Endothelial cell of umbilical vein (primary cell): Measurements from ENCODE around the gene TREH. TPM values are rescaled to one million over a fixed set of nuclear protein-coding genes. Genes with fewer than 3 reads are reported as not detected.
A peak's percentile ranks its signal among the peaks of the same experiment; 100 is the strongest.

Experiments
- BruUV-seq: library from RNA; stranded (reverse); fragments of 400-500 nt; replicated peaks from 2 replicates; lab custom pipeline; 2021; lab: Mats Ljungman, UMichigan
- CTCF ChIA-PET: fragments of 300-600, 350-600 bp; sonication (Branson Sonifier 250); formaldehyde crosslinking; loops from one replicate; lab custom pipeline; 2021; ENCODE audit warnings: antibody characterized with exemption, inconsistent platforms; lab: Charles Lee
- POLR2A ChIA-PET: fragments of 300-600, 350-600 bp; sonication (Branson Sonifier 250); formaldehyde crosslinking; loops from one replicate; lab custom pipeline; 2021; ENCODE audit warnings: antibody characterized with exemption, inconsistent platforms; lab: Charles Lee
- DNase-seq: peaks from one replicate; pipeline ENCODE4 v3.0.0-alpha.2; 2011; ENCODE audit warnings: low read depth, low spot score
- FAIRE-seq: peaks from 2 replicates; lab custom pipeline; 2011; peaks lifted over from hg19 to GRCh38; lab: Jason Lieb, UNC
- H2AFZ ChIP-seq: 2 replicates; pipeline ENCODE4 v1.6.0; 2012; ENCODE audit warnings: low read depth, low read length, control low read depth, inconsistent platforms
- H3K27ac ChIP-seq: 2 replicates; pipeline ENCODE4 v1.5.1; 2011; ENCODE audit warnings: low read depth, mild to moderate bottlenecking, control low read depth, low read length, moderate library complexity; ENCODE audit not compliant: insufficient read depth
- H3K27me3 ChIP-seq, 2 experiments: 2 replicates each; pipeline versions ENCODE4 v1.6.0 to v1.6.1; 2011; ENCODE audit warnings: low read length in 2 of 2, mixed read lengths in 1 of 2; ENCODE audit not compliant: control insufficient read depth in 2 of 2, insufficient read depth in 2 of 2
- H3K36me3 ChIP-seq, 2 experiments: 2 replicates in 1 of 2; 3 replicates in 1 of 2; pipeline ENCODE4 v1.5.1; 2011; ENCODE audit warnings: low read length in 2 of 2, mild to moderate bottlenecking in 1 of 2, moderate library complexity in 1 of 2; ENCODE audit not compliant: control insufficient read depth in 2 of 2, insufficient read depth in 2 of 2; ENCODE audit errors: extremely low read depth in 1 of 2
- H3K4me1 ChIP-seq: 3 replicates; pipeline ENCODE4 v1.5.1; 2011; ENCODE audit warnings: mild to moderate bottlenecking, low read length; ENCODE audit not compliant: control insufficient read depth, insufficient read depth; ENCODE audit errors: extremely low read depth
- H3K4me2 ChIP-seq: 2 replicates; pipeline ENCODE4 v1.6.1; 2011; ENCODE audit warnings: low read length, control low read depth, mixed read lengths; ENCODE audit not compliant: insufficient read depth
- H3K4me3 ChIP-seq, 3 experiments: fragments of 200-600 bp in 1 of 3; sonication (generic), shearing (Covaris generic) in 1 of 3; replicated peaks in 1 of 3; 2 replicates each; pipeline ENCODE4 v1.5.1; 2011 to 2016; ENCODE audit warnings: control low read depth in 3 of 3, low read length in 3 of 3, mild to moderate bottlenecking in 2 of 3, inconsistent platforms in 1 of 3, low read depth in 1 of 3, moderate library complexity in 1 of 3; ENCODE audit not compliant: insufficient read depth in 1 of 3
- H3K79me2 ChIP-seq: 2 replicates; pipeline ENCODE4 v1.6.0; 2012; ENCODE audit warnings: low read length, inconsistent platforms; ENCODE audit not compliant: control insufficient read depth, insufficient read depth
- H3K9ac ChIP-seq: replicated peaks from 2 replicates; pipeline ENCODE3; 2011; ENCODE audit warnings: low read length, control low read depth; ENCODE audit not compliant: insufficient read depth; ENCODE audit errors: extremely low read depth
- H3K9me1 ChIP-seq: replicated peaks from 3 replicates; pipeline ENCODE4 v1.6.0; 2011; ENCODE audit warnings: mild to moderate bottlenecking, low read length; ENCODE audit not compliant: control insufficient read depth, insufficient read depth; ENCODE audit errors: extremely low read depth
- H3K9me3 ChIP-seq: replicated peaks from 2 replicates; pipeline ENCODE4 v1.5.1; 2012; ENCODE audit warnings: low read length, inconsistent platforms; ENCODE audit not compliant: control insufficient read depth, insufficient read depth
- H4K20me1 ChIP-seq: replicated peaks from 2 replicates; pipeline ENCODE3; 2011; ENCODE audit warnings: mild to moderate bottlenecking, low read length; ENCODE audit not compliant: control insufficient read depth, insufficient read depth; ENCODE audit errors: extremely low read depth
- CTCF ChIP-seq, 2 donors: IDR thresholded peaks; 1 replicate in 1 of 2; 2 replicates in 1 of 2; pipeline ENCODE4 v1.5.1; 2011; ENCODE audit warnings: low read length in 2 of 2, mild to moderate bottlenecking in 2 of 2, moderate library complexity in 2 of 2, control low read depth in 1 of 2, inconsistent platforms in 1 of 2, low read depth in 1 of 2; ENCODE audit not compliant: insufficient read depth in 1 of 2; ENCODE audit errors: extremely low read depth in 1 of 2
- EZH2 ChIP-seq: IDR thresholded peaks from 2 replicates; pipeline ENCODE4 v1.6.1; 2012; ENCODE audit warnings: borderline replicate concordance, low read depth, mild to moderate bottlenecking, moderate library complexity, low read length, inconsistent platforms; ENCODE audit not compliant: severe bottlenecking
- FOS ChIP-seq: IDR thresholded peaks from 2 replicates; pipeline ENCODE4 v1.6.1; 2011; ENCODE audit warnings: mild to moderate bottlenecking, low read length, moderate library complexity, borderline replicate concordance; ENCODE audit not compliant: insufficient read depth
- GATA2 ChIP-seq: IDR thresholded peaks from 2 replicates; pipeline ENCODE4 v1.7.0; 2011; ENCODE audit warnings: low read depth, mild to moderate bottlenecking, moderate library complexity, mixed read lengths, low read length; ENCODE audit not compliant: insufficient read length, insufficient read depth
- JUN ChIP-seq: IDR thresholded peaks from 2 replicates; pipeline ENCODE4 v1.6.1; 2011; ENCODE audit warnings: borderline replicate concordance, low read depth; ENCODE audit not compliant: insufficient read length, insufficient read depth
- MAX ChIP-seq: IDR thresholded peaks from 2 replicates; pipeline ENCODE4 v1.6.1; 2011; ENCODE audit not compliant: insufficient read depth, insufficient read length
- MYC ChIP-seq: IDR thresholded peaks from one replicate; pipeline ENCODE4 v1.6.1; 2011; ENCODE audit warnings: mild to moderate bottlenecking, low read depth, low read length
- POLR2A ChIP-seq: IDR thresholded peaks from 2 replicates; pipeline ENCODE4 v1.6.1; 2012; ENCODE audit warnings: low read depth, mild to moderate bottlenecking, control low read depth, low read length
- POLR2AphosphoS5 ChIP-seq: IDR thresholded peaks from 2 replicates; pipeline ENCODE4 v1.6.1; 2012; ENCODE audit warnings: low read depth, mild to moderate bottlenecking, control low read depth, low read length, moderate library complexity; ENCODE audit not compliant: insufficient read depth
- dilution Hi-C: fragments of 300-500 bp; cut with MboI; formaldehyde crosslinking; loops from one replicate; pipeline ENCODE4 v1.15.0; 2019; ENCODE audit warnings: low sequenced_read_pairs; ENCODE audit not compliant: extremely low pct_ligation_motif_present
- intact Hi-C: fragments of 100-400 bp; cut with micrococcal nuclease; formaldehyde crosslinking; loops from one replicate; pipeline ENCODE4 v1.10.0; 2022
- polyA plus RNA-seq, 4 experiments: library from polyadenylated mRNA; depleted of rRNA in 3 of 4; stranded (reverse) in 3 of 4; unstranded in 1 of 4; fragments of >200 nt; gene quantifications; 2 replicates each; pipeline versions ENCODE4 v1.2.1 to v1.2.3, GENCODE V29; 2011 to 2012; ENCODE audit warnings: missing spikeins in 1 of 4
- total RNA-seq: library from RNA; stranded (reverse); gene quantifications from 2 replicates; pipeline ENCODE4 v1.2.3, GENCODE V29; 2021

Gene TREH
- total and polyA plus RNA-seq, 2 donors (not counting 3 experiments of a cell fraction or from before 2014, with no cell fraction given) = not detected

DNA sequence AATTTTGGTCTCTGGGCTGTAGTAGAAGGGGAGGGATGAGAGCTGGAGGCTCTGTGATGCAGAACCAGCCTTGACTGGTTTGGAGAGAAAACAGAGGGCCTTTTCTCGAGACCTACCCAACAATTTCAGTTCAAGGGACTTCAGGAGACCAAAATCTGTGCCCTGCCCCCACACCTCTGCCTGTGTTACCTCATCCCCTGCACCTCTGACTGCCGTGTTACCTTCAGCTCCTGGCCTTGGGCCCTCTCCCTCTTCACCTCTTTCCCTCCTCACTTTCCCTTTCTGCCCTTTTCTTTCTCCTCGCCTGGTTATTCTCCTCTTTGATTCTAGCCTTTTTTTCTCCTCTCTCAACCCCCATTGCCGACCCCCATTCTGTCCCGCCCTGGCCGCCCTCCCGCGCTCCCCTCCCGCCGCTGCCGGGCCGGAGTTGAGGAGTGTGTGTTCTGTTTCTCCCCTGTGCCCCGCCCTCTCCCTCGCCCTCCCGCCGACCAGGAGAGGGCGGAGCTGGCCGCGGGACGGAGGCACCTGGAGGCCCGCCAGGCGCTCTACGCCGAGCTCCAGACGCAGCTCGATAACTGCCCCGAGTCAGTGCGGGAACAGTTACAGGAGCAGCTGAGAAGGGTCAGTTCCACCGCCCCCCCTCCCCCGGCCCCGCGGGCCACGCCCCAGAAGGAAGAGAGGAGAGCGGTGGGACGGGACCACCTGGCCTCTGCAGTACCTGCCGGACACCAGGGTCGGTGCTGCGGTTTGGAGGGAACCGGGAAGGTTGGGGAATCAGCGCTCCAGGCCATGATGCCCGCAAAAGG is 44.8 kb downstream of the TREH start:
- Histone ChIP-seq H3K27me3 (no peaks in the 10 kb centered on the region), H3K4me2 (no peak overlapping the region), H3K27ac (no peak overlapping the region), H3K36me3 (peaks cover 35 to 55% of the 10 kb centered on the region in 2 experiments), H3K79me2 (peaks cover 6% of the 10 kb centered on the region), H3K4me1 (no peaks in the 10 kb centered on the region), H2AFZ (no peak overlapping the region), H3K4me3 (no peak overlapping the region), H3K9me3 (no peaks in the 10 kb centered on the region), H4K20me1 (no peaks in the 10 kb centered on the region), H3K9ac (no peak overlapping the region), H3K9me1 (no peaks in the 10 kb centered on the region)
- FAIRE-seq (peak; percentile 38), DNase-seq (no peak)
- ChIA-PET CTCF (interaction anchor here (0.8 to 4.2 kb wide), 7 partner anchors 8 to 40 kb away, joined by 3 to 23 read pairs (median 5); partner anchors contain the start of gene PHLDB1), POLR2A (no interaction called here)
- intact Hi-C loops (loop anchor here (2.0 kb wide), 1 partner anchor 24 kb away; no protein-coding TSS in a partner anchor), dilution Hi-C loops (no loop called here)
- no TSS peak for BruUV-seq
- TF ChIP-seq JUN (no peak), POLR2A (no peak), MYC (no peak), CTCF (IDR thresholded peaks at IDR 0.05; ENCODE audit: extremely low read depth in 1 of 2, insufficient read depth in 1 of 2, low read depth in 1 of 2, low read length in 2 of 2) (no peak), EZH2 (no peak), MAX (no peak), FOS (no peak), POLR2AphosphoS5 (no peak), GATA2 (no peak)
